Muscle layer of colon (tissue), 2 donors: Measurements from ENCODE around the gene CLEC2L.

Source experiments
- H3K27ac ChIP-seq: one replicate; pipeline ENCODE4 v1.7.0; 2013; ENCODE audit warnings: low read depth, mild to moderate bottlenecking, low read length, moderate library complexity
- H3K27me3 ChIP-seq, 2 donors: one replicate each; pipeline ENCODE4 v1.7.0; 2013; ENCODE audit warnings: low read length in 2 of 2, mild to moderate bottlenecking in 2 of 2; ENCODE audit not compliant: insufficient read depth in 2 of 2, control insufficient read depth in 1 of 2
- H3K36me3 ChIP-seq: one replicate; pipeline ENCODE4 v1.7.0; 2013; ENCODE audit warnings: mild to moderate bottlenecking, low read length; ENCODE audit not compliant: insufficient read depth
- H3K4me1 ChIP-seq: one replicate; pipeline ENCODE4 v1.7.0; 2013; ENCODE audit warnings: mild to moderate bottlenecking, low read length; ENCODE audit not compliant: insufficient read depth
- H3K4me3 ChIP-seq, 2 donors: one replicate each; pipeline ENCODE4 v1.7.0; 2013; ENCODE audit warnings: low read length in 2 of 2, low read depth in 1 of 2, mild to moderate bottlenecking in 1 of 2, moderate library complexity in 1 of 2
- H3K9ac ChIP-seq: one replicate; pipeline ENCODE4 v1.7.0; 2013; ENCODE audit warnings: low read length
- H3K9me3 ChIP-seq: one replicate; pipeline ENCODE4 v1.7.0; 2013; ENCODE audit warnings: mild to moderate bottlenecking, low read length
- donor health status: abdominal sarcoma.
- donor health status: Adenocarcinoma of cecum.

Gene CLEC2L

GRCh38 chr7:139583826-139584553, 60.5 kb downstream of the CLEC2L start:
- Histone ChIP-seq H3K4me1 (no peaks in the 10 kb centered on the region), H3K9ac (no peak overlapping the region), H3K4me3 (no peak overlapping the region), H3K27ac (no peak overlapping the region), H3K36me3 (peaks cover 27% of the 10 kb centered on the region), H3K27me3 (no peaks in the 10 kb centered on the region), H3K9me3 (no peaks in the 10 kb centered on the region)

GRCh38 chr7:139585042-139585441, 61.6 kb downstream of the CLEC2L start:
- no peak overlapping the region for H3K4me3 ChIP-seq
- no peaks in the 10 kb centered on the region for H3K27me3 ChIP-seq
- H3K9ac ChIP-seq: no peak overlapping the region
- H3K36me3 ChIP-seq: peaks cover 27% of the 10 kb centered on the region
- no peaks in the 10 kb centered on the region for H3K4me1 ChIP-seq
- no peaks in the 10 kb centered on the region for H3K9me3 ChIP-seq
- no peak overlapping the region for H3K27ac ChIP-seq

- H3K4me1 ChIP-seq: no peaks in the 10 kb centered on the region
- peaks cover 19% of the 10 kb centered on the region for H3K36me3 ChIP-seq
- H3K4me3 ChIP-seq: no peak overlapping the region
- no peaks in the 10 kb centered on the region for H3K9me3 ChIP-seq
- H3K27ac ChIP-seq: no peak overlapping the region
- no peak overlapping the region for H3K9ac ChIP-seq
- no peaks in the 10 kb centered on the region for H3K27me3 ChIP-seq
Measured at GRCh38 chr7:139586286-139586685, 62.8 kb downstream of the CLEC2L start.

GRCh38 chr7:139587535-139587934, 64.0 kb downstream of the CLEC2L start:
- H3K27ac ChIP-seq: no peak overlapping the region
- H3K36me3 ChIP-seq: peaks cover 18% of the 10 kb centered on the region

GRCh38 chr7:139588632-139589031, 65.1 kb downstream of the CLEC2L start:
- H3K9ac ChIP-seq: no peak overlapping the region
- H3K27ac ChIP-seq: no peak overlapping the region
- H3K4me3 ChIP-seq: no peak overlapping the region
- H3K27me3 ChIP-seq: no peaks in the 10 kb centered on the region
- H3K36me3 ChIP-seq: peaks cover 18% of the 10 kb centered on the region
- H3K4me1 ChIP-seq: no peaks in the 10 kb centered on the region
- H3K9me3 ChIP-seq: no peaks in the 10 kb centered on the region

More at GRCh38 chr7:139587535-139587934, 64.0 kb downstream of the CLEC2L start:
- H3K27me3 ChIP-seq: no peaks in the 10 kb centered on the region
- no peaks in the 10 kb centered on the region for H3K4me1 ChIP-seq
- H3K9ac ChIP-seq: no peak overlapping the region
- no peaks in the 10 kb centered on the region for H3K9me3 ChIP-seq
- H3K4me3 ChIP-seq: no peak overlapping the region

- Histone ChIP-seq H3K4me1 (no peaks in the 10 kb centered on the region), H3K27ac (no peak overlapping the region), H3K27me3 (no peaks in the 10 kb centered on the region), H3K9me3 (no peaks in the 10 kb centered on the region), H3K4me3 (no peak overlapping the region), H3K36me3 (peaks cover 20% of the 10 kb centered on the region), H3K9ac (no peak overlapping the region)
Measured at GRCh38 chr7:139589474-139589873, 66.0 kb downstream of the CLEC2L start.

GRCh38 chr7:139591550-139592195, 68.2 kb downstream of the CLEC2L start:
- Histone ChIP-seq H3K36me3 (peaks cover 33% of the 10 kb centered on the region), H3K4me1 (no peaks in the 10 kb centered on the region), H3K4me3 (no peak overlapping the region), H3K27me3 (no peaks in the 10 kb centered on the region), H3K9ac (no peak overlapping the region), H3K27ac (no peak overlapping the region), H3K9me3 (no peaks in the 10 kb centered on the region)

DNA sequence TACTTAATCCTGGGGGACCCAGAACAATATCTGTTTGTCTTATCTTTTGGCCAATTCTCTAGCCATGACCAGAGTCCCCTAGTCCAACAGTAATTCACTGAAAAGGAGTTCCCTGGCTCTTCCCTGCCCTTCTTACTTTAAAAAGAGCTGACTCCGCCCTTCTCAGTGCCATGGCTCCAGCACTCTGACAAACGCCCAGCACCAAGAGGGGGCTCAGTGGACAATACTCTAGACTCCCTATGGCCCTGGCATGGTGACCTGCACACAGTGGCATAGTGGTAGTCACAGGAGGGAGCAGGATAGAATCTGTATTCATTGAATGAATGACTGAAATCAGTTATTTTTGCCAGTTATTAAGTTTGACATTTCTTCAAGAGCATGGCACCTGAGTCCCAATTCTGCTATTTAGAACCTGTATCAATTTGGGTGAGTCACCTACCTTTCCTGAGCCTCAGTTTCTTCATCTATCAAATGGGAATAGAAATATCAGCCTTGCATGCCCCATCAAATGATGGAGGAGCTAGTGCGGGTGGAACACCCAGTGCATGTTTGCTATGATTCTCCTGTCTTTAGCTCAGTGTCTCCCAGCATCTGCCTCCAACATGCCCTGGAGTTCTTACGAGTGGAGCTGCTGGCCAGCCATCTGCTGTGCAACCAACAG, 69.4 kb downstream of the CLEC2L start:
- H3K9ac ChIP-seq: no peak overlapping the region

GRCh38 chr7:139594090-139594489, 70.6 kb downstream of the CLEC2L start:
- Histone ChIP-seq H3K9me3 (no peaks in the 10 kb centered on the region), H3K36me3 (peaks cover 49% of the 10 kb centered on the region), H3K4me1 (no peaks in the 10 kb centered on the region), H3K27ac (no peak overlapping the region), H3K4me3 (no peak overlapping the region), H3K27me3 (no peaks in the 10 kb centered on the region), H3K9ac (no peak overlapping the region)

More for the DNA sequence above, 69.4 kb downstream of the CLEC2L start:
- no peaks in the 10 kb centered on the region for H3K9me3 ChIP-seq
- H3K4me1 ChIP-seq: no peaks in the 10 kb centered on the region
- no peak overlapping the region for H3K4me3 ChIP-seq
- H3K27ac ChIP-seq: no peak overlapping the region
- H3K36me3 ChIP-seq: peaks cover 42% of the 10 kb centered on the region
- no peaks in the 10 kb centered on the region for H3K27me3 ChIP-seq
